LHCN-M2 (cell line): ENCODE data around the gene IGSF8. TPM values are rescaled to one million over a fixed set of nuclear protein-coding genes. Genes with fewer than 3 reads are reported as not detected.

Source experiments
- total RNA-seq: library from RNA; depleted of rRNA; stranded (reverse); fragments of >200 nt; gene quantifications from 2 replicates; pipeline ENCODE4 v1.2.3, GENCODE V29; 2014; rRNA removed

The IGSF8 gene
- total RNA-seq, 1 experiment from 2014 or later = 22.2 TPM

Other genes with a start within 250 kb of the IGSF8 start
- not detected in 2 replicates for gene VSIG8, start 236.0 kb downstream of the IGSF8 start, total RNA-seq
- gene CFAP45, start 198.5 kb downstream of the IGSF8 start, total RNA-seq = 0.34 and 1.2 TPM in 2 replicates
- gene TAGLN2, start 173.1 kb downstream of the IGSF8 start, total RNA-seq = 294 and 366 TPM in 2 replicates
- gene IGSF9, start 153.0 kb downstream of the IGSF8 start, total RNA-seq = not detected in 2 replicates
- gene SLAMF9, start 144.4 kb downstream of the IGSF8 start, total RNA-seq = not detected in 2 replicates
- 4.3 and 5.4 TPM in 2 replicates for gene PIGM, start 66.6 kb downstream of the IGSF8 start, total RNA-seq
- not detected in 2 replicates for gene KCNJ10, start 28.5 kb downstream of the IGSF8 start, total RNA-seq
- gene KCNJ9, start 17.1 kb downstream of the IGSF8 start, total RNA-seq = not detected in 2 replicates
- 1.3 and 1.4 TPM in 2 replicates for gene ATP1A2, start 17.1 kb upstream of the IGSF8 start, total RNA-seq
- gene ATP1A4, start 53.0 kb upstream of the IGSF8 start, total RNA-seq = not detected in 2 replicates
- gene CASQ1, start 92.0 kb upstream of the IGSF8 start, total RNA-seq = not detected in 2 replicates
- gene PEA15, start 106.8 kb upstream of the IGSF8 start, total RNA-seq = 150 and 200 TPM in 2 replicates
- gene DCAF8, start 163.9 kb upstream of the IGSF8 start, total RNA-seq = 73.1 and 76.4 TPM in 2 replicates
- 81.8 and 83.7 TPM in 2 replicates for gene PEX19, start 186.5 kb upstream of the IGSF8 start, total RNA-seq
- 130 and 149 TPM in 2 replicates for gene COPA, start 244.6 kb upstream of the IGSF8 start, total RNA-seq
- 82.5 and 95.6 TPM in 2 replicates for gene NCSTN, start 244.8 kb upstream of the IGSF8 start, total RNA-seq